ENCODE results near the gene HOGA1. TPM values are rescaled to one million over a fixed set of nuclear protein-coding genes. Genes with fewer than 3 reads are reported as not detected.
"Not testable (repeated sequence)": the region's sequence is repeated elsewhere in the genome, so short reads cannot be mapped to it uniquely, and the experiment has no call there.

Gene HOGA1
- total and polyA plus RNA-seq, 2 donors: 0.18 to 0.19 TPM

DNA sequence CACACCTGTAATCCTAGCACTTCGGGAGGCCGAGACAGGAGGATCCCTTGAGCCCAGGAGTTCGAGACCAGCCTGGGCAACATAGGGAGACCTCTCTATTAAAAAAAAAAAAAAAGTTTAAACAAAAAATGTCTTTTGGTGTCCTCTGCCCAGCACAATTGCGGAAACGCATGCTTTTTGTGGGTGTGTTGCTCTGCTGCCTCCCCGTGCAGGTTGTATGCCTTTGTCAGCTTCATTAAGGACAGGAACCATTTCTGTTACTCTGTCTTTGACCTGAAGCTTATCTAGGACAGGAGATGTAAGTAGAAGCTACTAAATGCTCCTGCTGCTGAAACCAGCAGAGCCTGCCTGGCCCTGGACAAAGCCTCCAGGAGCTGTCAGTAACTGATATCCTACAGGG, 32.9 kb upstream of the HOGA1 start:
- no peak overlapping the region for H3K27ac ChIP-seq (ENCODE audit: low read depth in 1 of 2, low read length in 1 of 2)
- no peak overlapping the region for H3K4me3 ChIP-seq (ENCODE audit: low read length in 2 of 2)
- H3K9me3 ChIP-seq (ENCODE audit: control insufficient read depth in 2 of 2, insufficient read depth in 1 of 2, low read length in 1 of 2): no peaks in the 10 kb centered on the region
- H3K4me1 ChIP-seq (ENCODE audit: control insufficient read depth in 2 of 2, insufficient read depth in 2 of 2, low read length in 2 of 2): peaks cover 0 to 6% of the 10 kb centered on the region in 2 donors
- WGBS: 98% methylated on average over 6 of the region's 6 CpGs
- H3K27me3 ChIP-seq (ENCODE audit: control insufficient read depth in 2 of 2, insufficient read depth in 1 of 2, low read length in 1 of 2): no peaks in the 10 kb centered on the region
- DNase-seq (ENCODE audit: low read depth in 6 of 9, low spot score in 9 of 9): no peak
- H3K36me3 ChIP-seq (ENCODE audit: control insufficient read depth in 2 of 2, insufficient read depth in 2 of 2, low read length in 1 of 2): no peaks in the 10 kb centered on the region

DNA sequence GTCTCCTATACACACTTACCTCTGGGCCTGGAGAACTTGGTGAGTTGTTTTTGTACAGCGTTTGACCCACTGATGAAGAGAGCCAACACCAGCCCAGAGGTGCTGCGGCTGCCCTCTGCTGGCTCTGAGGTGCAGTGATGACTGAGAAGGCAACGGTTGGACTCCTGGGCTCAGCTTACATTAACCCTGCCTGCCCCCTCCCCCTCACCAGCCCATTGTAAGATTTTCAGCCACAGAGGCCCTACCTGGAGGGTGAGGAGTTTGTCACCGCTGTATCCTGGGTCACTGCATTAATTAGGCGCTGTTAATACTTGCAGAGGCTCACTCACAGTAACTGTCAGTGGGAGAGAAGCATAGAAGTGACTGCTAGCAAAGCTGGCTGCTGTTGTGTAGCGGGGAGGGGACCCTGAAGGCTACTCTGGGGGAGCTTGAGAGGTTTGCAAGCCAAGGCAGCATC, 30.6 kb upstream of the HOGA1 start:
- no peaks in the 10 kb centered on the region for H3K27me3 ChIP-seq (ENCODE audit: control insufficient read depth in 2 of 2, insufficient read depth in 1 of 2, low read length in 1 of 2)
- WGBS: 25% methylated on average over 6 of the region's 6 CpGs
- no peaks in the 10 kb centered on the region for H3K9me3 ChIP-seq (ENCODE audit: control insufficient read depth in 2 of 2, insufficient read depth in 1 of 2, low read length in 1 of 2)
- DNase-seq (ENCODE audit: low read depth in 6 of 9, low spot score in 9 of 9): peak in 7 of 9 donors; percentile 10 to 56 (median 25)
- no peak overlapping the region for H3K4me3 ChIP-seq (ENCODE audit: low read length in 2 of 2)
- H3K36me3 ChIP-seq (ENCODE audit: control insufficient read depth in 2 of 2, insufficient read depth in 2 of 2, low read length in 1 of 2): no peaks in the 10 kb centered on the region
- H3K4me1 ChIP-seq (ENCODE audit: control insufficient read depth in 2 of 2, insufficient read depth in 2 of 2, low read length in 2 of 2): peaks cover 0 to 6% of the 10 kb centered on the region in 2 donors
- no peak overlapping the region for H3K27ac ChIP-seq (ENCODE audit: low read depth in 1 of 2, low read length in 1 of 2)

DNA sequence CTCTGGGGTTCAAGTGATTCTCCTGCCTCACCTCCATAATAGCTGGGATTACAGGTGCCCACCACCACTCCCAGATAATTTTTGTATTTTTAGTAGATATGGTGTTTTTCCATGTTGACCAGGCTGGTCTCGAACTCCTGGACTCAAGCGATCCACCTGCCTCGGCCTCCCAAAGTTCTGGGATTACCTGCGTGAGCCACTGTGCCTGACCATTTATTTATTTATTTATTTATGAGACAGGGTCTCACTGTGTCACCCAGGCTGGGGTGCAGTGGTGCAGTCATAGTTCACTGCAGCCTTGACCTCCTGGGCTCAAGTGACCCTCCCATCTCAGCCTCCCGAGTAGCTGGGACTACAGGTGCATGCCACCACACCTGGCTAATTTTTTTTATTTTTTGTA, 29.9 kb upstream of the HOGA1 start:
- 96% methylated on average over 5 of the region's 5 CpGs for WGBS
- H3K4me1 ChIP-seq (ENCODE audit: control insufficient read depth in 2 of 2, insufficient read depth in 2 of 2, low read length in 2 of 2); H3K36me3 ChIP-seq (ENCODE audit: control insufficient read depth in 2 of 2, insufficient read depth in 2 of 2, low read length in 1 of 2); H3K27ac ChIP-seq (ENCODE audit: low read depth in 1 of 2, low read length in 1 of 2); H3K27me3 ChIP-seq (ENCODE audit: control insufficient read depth in 2 of 2, insufficient read depth in 1 of 2, low read length in 1 of 2); DNase-seq (ENCODE audit: low read depth in 6 of 9, low spot score in 9 of 9); H3K4me3 ChIP-seq (ENCODE audit: low read length in 2 of 2); H3K9me3 ChIP-seq (ENCODE audit: control insufficient read depth in 2 of 2, insufficient read depth in 1 of 2, low read length in 1 of 2): not testable (repeated sequence)

DNA sequence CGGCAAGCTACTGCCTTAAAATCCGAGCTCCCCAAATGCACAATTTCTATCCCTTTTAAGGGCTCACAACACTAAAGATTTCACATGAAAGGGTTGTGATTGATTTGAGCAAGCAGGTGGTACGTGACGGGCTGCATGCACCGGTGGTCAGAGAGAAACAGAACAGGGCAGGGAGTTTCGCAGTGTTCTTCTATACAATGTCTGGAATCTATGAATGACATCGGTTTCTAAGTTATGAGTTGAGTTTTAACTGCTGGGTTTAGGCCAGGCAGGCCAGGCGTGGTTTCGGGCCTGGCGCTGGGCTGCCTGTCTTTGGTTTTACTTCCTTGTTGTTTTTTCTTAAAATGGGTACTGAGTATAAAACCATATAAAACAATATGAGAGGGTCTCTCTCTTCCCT, 28.6 kb upstream of the HOGA1 start:
- H3K9me3 ChIP-seq (ENCODE audit: control insufficient read depth in 2 of 2, insufficient read depth in 1 of 2, low read length in 1 of 2); H3K27ac ChIP-seq (ENCODE audit: low read depth in 1 of 2, low read length in 1 of 2); H3K4me1 ChIP-seq (ENCODE audit: control insufficient read depth in 2 of 2, insufficient read depth in 2 of 2, low read length in 2 of 2); H3K36me3 ChIP-seq (ENCODE audit: control insufficient read depth in 2 of 2, insufficient read depth in 2 of 2, low read length in 1 of 2); DNase-seq (ENCODE audit: low read depth in 6 of 9, low spot score in 9 of 9); H3K4me3 ChIP-seq (ENCODE audit: low read length in 2 of 2); H3K27me3 ChIP-seq (ENCODE audit: control insufficient read depth in 2 of 2, insufficient read depth in 1 of 2, low read length in 1 of 2): not testable (repeated sequence)
- 98% methylated on average over 10 of the region's 10 CpGs for WGBS

DNA sequence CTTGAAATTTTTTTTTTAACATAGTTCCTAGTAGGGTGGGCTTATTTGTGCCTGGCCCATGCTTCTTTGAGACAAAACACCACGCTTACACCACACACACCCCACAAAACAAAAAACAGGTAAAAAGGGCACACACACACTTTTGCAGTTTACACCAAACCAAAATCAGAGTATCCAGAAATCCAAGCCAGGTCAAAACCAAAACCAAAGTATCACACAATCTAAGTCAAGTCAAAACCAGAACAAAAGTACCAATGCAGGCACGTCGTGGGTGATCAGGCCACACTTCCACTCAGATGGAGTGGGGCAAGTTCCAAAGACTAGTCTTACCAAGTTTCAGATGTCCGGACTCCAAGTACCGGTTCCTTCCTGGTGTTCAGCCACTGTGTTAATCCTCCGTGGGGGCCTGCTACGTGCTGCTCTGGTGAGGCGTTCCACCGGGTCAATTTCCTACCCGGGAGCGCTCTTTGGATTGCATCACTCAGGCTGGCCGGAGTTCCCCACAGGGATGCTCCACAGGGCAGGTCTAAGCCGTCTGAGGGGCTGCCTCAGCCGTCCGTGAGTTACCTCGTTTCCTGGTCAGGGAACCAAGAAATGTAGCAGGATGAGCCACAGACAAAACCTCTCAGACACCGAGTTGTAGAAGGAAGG, 23.3 kb upstream of the HOGA1 start:
- H3K36me3 ChIP-seq (ENCODE audit: control insufficient read depth in 2 of 2, insufficient read depth in 2 of 2, low read length in 1 of 2); H3K9me3 ChIP-seq (ENCODE audit: control insufficient read depth in 2 of 2, insufficient read depth in 1 of 2, low read length in 1 of 2); H3K4me3 ChIP-seq (ENCODE audit: low read length in 2 of 2); DNase-seq (ENCODE audit: low read depth in 6 of 9, low spot score in 9 of 9); H3K4me1 ChIP-seq (ENCODE audit: control insufficient read depth in 2 of 2, insufficient read depth in 2 of 2, low read length in 2 of 2); H3K27me3 ChIP-seq (ENCODE audit: control insufficient read depth in 2 of 2, insufficient read depth in 1 of 2, low read length in 1 of 2): not testable (repeated sequence)
- WGBS: 94% methylated on average over 17 of the region's 17 CpGs
- H3K27ac ChIP-seq (ENCODE audit: low read depth in 1 of 2, low read length in 1 of 2): peak overlapping the region in 1 of 2 donors; percentile 31

DNA sequence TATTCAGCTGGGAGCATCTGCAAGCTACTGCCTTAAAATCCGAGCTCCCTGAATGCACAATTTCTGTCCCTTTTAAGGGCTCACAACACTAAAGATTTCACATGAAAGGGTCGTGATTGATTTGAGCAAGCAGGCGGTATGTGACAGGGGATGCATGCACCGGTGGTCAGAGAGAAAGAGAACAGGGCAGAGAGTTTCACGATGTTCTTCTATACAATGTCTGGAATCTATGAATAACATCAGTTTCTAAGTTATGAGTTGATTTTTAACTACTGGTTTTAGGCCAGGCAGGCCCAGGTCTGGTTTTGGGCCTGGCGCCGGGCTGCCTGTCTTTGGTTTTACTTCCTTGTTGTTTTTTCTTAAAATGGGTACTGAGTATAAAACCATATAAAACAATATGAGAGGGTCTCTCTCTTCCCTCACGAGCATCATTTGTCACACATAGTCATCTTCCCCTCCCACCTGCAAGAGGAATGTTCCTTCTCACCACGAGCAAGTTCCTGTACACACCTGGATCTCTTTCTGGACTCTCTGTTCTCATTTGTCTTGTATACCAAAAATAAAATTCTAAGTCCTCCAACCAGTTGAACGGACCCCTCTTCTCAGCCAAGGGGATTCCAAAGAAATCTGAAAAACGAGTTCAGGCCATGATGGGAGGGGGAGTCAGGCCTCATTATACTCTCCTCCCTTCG, 22.7 kb upstream of the HOGA1 start:
- WGBS: 97% methylated on average over 12 of the region's 12 CpGs
- H3K4me3 ChIP-seq (ENCODE audit: low read length in 2 of 2); H3K27ac ChIP-seq (ENCODE audit: low read depth in 1 of 2, low read length in 1 of 2); H3K36me3 ChIP-seq (ENCODE audit: control insufficient read depth in 2 of 2, insufficient read depth in 2 of 2, low read length in 1 of 2); H3K27me3 ChIP-seq (ENCODE audit: control insufficient read depth in 2 of 2, insufficient read depth in 1 of 2, low read length in 1 of 2); DNase-seq (ENCODE audit: low read depth in 6 of 9, low spot score in 9 of 9); H3K9me3 ChIP-seq (ENCODE audit: control insufficient read depth in 2 of 2, insufficient read depth in 1 of 2, low read length in 1 of 2); H3K4me1 ChIP-seq (ENCODE audit: control insufficient read depth in 2 of 2, insufficient read depth in 2 of 2, low read length in 2 of 2): not testable (repeated sequence)

DNA sequence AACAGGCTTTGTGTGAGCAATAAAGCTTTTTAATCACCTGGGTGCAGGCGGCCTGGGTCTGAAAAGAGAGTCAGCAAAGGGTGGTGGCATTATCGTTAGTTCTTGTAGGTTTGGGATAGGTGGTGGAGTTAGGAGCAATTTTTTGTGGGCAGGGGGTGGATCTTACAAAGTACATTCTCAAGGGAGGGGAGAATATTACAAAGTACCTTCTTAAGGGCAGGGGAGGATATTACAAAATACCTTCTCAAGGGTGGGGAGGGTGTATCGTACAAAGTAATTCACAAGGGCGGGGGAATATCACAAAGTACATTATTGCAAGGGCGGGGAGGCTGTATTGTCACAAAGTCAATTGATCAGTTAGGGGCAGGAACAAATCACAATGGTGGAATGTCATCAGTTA, 21.9 kb upstream of the HOGA1 start:
- H3K4me1 ChIP-seq (ENCODE audit: control insufficient read depth in 2 of 2, insufficient read depth in 2 of 2, low read length in 2 of 2); H3K27ac ChIP-seq (ENCODE audit: low read depth in 1 of 2, low read length in 1 of 2); H3K9me3 ChIP-seq (ENCODE audit: control insufficient read depth in 2 of 2, insufficient read depth in 1 of 2, low read length in 1 of 2); H3K4me3 ChIP-seq (ENCODE audit: low read length in 2 of 2); H3K36me3 ChIP-seq (ENCODE audit: control insufficient read depth in 2 of 2, insufficient read depth in 2 of 2, low read length in 1 of 2); H3K27me3 ChIP-seq (ENCODE audit: control insufficient read depth in 2 of 2, insufficient read depth in 1 of 2, low read length in 1 of 2); DNase-seq (ENCODE audit: low read depth in 6 of 9, low spot score in 9 of 9): not testable (repeated sequence)
- WGBS: 98% methylated on average over 5 of the region's 5 CpGs

DNA sequence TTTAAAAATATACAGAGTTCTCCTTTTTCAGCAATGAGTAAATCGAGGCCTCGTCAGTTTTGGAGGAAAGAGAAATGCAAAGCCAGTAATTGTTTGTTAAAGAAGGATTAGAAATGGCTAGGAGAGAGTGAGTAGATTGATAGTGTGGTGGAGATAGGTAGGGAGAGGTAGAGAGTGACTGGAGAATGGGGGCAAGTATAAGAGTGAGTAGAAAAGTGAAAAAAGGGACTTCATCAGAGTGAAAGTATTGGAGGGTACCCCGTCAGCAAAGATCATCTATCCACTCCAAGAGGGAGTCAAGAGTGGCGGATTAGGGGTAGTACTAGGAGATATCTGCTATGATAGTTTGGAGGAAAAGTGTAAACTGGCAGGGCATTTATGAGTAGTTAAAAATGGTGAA, 20.9 kb upstream of the HOGA1 start:
- Histone ChIP-seq H3K4me3 (ENCODE audit: low read length in 2 of 2) (no peak overlapping the region), H3K4me1 (ENCODE audit: control insufficient read depth in 2 of 2, insufficient read depth in 2 of 2, low read length in 2 of 2) (no peaks in the 10 kb centered on the region), H3K27me3 (ENCODE audit: control insufficient read depth in 2 of 2, insufficient read depth in 1 of 2, low read length in 1 of 2) (no peaks in the 10 kb centered on the region), H3K36me3 (ENCODE audit: control insufficient read depth in 2 of 2, insufficient read depth in 2 of 2, low read length in 1 of 2) (no peaks in the 10 kb centered on the region), H3K27ac (ENCODE audit: low read depth in 1 of 2, low read length in 1 of 2) (no peak overlapping the region), H3K9me3 (ENCODE audit: control insufficient read depth in 2 of 2, insufficient read depth in 1 of 2, low read length in 1 of 2) (peaks cover 0 to 3% of the 10 kb centered on the region in 2 donors)
- no peak for DNase-seq (ENCODE audit: low read depth in 6 of 9, low spot score in 9 of 9)
- WGBS: 97% methylated on average over 4 of the region's 4 CpGs

DNA sequence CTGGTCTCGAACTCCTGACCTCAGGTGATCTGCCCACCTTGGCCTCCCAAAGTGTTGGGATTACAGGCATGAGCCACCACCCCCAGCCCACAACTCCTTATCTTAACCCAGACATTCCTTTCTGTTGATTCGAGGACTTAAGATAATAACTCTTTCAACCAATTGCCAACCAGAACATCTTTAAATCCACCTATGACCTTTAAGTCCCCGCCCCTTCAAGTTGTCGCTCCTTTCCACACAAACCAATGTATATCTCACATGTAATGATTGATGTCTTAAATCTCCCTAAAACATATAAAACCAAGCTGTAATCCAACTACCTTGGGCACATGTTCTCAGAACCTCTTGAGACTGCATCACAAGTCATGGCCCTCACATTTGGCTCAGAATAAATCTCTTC, 19.4 kb upstream of the HOGA1 start:
- H3K27me3 ChIP-seq (ENCODE audit: control insufficient read depth in 2 of 2, insufficient read depth in 1 of 2, low read length in 1 of 2): no peaks in the 10 kb centered on the region
- no peak overlapping the region for H3K4me3 ChIP-seq (ENCODE audit: low read length in 2 of 2)
- H3K4me1 ChIP-seq (ENCODE audit: control insufficient read depth in 2 of 2, insufficient read depth in 2 of 2, low read length in 2 of 2): no peaks in the 10 kb centered on the region
- WGBS: 98% methylated on average over 4 of the region's 4 CpGs
- no peak for DNase-seq (ENCODE audit: low read depth in 6 of 9, low spot score in 9 of 9)
- peaks cover 0 to 3% of the 10 kb centered on the region in 2 donors for H3K9me3 ChIP-seq (ENCODE audit: control insufficient read depth in 2 of 2, insufficient read depth in 1 of 2, low read length in 1 of 2)
- H3K27ac ChIP-seq (ENCODE audit: low read depth in 1 of 2, low read length in 1 of 2): no peak overlapping the region
- no peaks in the 10 kb centered on the region for H3K36me3 ChIP-seq (ENCODE audit: control insufficient read depth in 2 of 2, insufficient read depth in 2 of 2, low read length in 1 of 2)
